ENCODE measurements around the gene LSM10. TPM values are rescaled to one million over a fixed set of nuclear protein-coding genes. Genes with fewer than 3 reads are reported as not detected.

The LSM10 gene
- 5.3 TPM for total RNA-seq

GRCh38 chr1:36397378-36398230 lies at the start of gene LSM10:
Gene LSM10 (minus strand): TSS chr1:36397908. CDS start chr1:36394129, 3,779 bp downstream.

GRCh38 chr1:36385410-36386264 lies 12.1 kb downstream of the LSM10 start, which contains the start of gene STK40:
Gene STK40 (minus strand): TSS chr1:36385924. CDS start chr1:36361332, 24,592 bp downstream.

Small RNA genes within 50 kb of the gene (small RNA-seq; reads per million reads assigned to genes)
- gene RNU4-27P (ENCODE audit: low replicate concordance) = 0.12 reads per million
- 0.61 reads per million, percentile 55 among the genes with 10 or more reads in this experiment for gene SNORA63C (ENCODE audit: low replicate concordance)

Other genes starting within 250 kb of the LSM10 start
- gene TRAPPC3, start 248.4 kb downstream of the LSM10 start, total RNA-seq = 36.6 TPM
- 76.7 TPM for gene MAP7D1, start 241.7 kb downstream of the LSM10 start, total RNA-seq
- gene THRAP3, start 173.5 kb downstream of the LSM10 start, total RNA-seq = 101 TPM
- gene SH3D21, start 91.5 kb downstream of the LSM10 start, total RNA-seq = 4.7 TPM
- gene EVA1B, start 74.3 kb downstream of the LSM10 start, total RNA-seq = 1.6 TPM
- gene STK40, start 12.0 kb downstream of the LSM10 start, total RNA-seq = 15.0 TPM
- 23.5 TPM for gene OSCP1, start 52.5 kb upstream of the LSM10 start, total RNA-seq
- 20.7 TPM for gene MRPS15, start 66.5 kb upstream of the LSM10 start, total RNA-seq
- 5.0 TPM for gene CSF3R, start 85.0 kb upstream of the LSM10 start, total RNA-seq